ENCODE results near the gene ARHGAP10.
"Not testable (repeated sequence)": the region's sequence is repeated elsewhere in the genome, so short reads cannot be mapped to it uniquely, and the experiment has no call there.

The ARHGAP10 gene

DNA sequence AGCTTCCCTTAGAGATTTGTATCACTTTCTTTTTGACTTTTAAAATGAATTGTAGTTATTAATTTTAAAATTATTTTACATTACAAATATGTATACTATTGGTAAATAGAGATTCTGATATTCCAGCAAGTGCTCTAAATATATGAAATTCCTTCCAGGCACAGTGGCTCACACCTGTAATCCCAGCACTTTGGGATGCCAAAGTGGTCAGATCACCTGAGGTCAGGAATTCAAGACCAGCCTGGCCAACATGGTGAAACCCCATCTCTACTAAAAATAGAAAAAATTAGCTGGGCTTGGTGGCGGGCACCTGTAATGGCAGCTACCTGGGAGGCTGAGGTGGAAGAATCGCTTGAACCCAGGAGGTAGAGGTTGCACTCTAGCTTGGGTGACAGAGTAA, 180.2 kb downstream of the ARHGAP10 start:
- DNase-seq (ENCODE audit: low spot score), result not testable (repeated sequence)

DNA sequence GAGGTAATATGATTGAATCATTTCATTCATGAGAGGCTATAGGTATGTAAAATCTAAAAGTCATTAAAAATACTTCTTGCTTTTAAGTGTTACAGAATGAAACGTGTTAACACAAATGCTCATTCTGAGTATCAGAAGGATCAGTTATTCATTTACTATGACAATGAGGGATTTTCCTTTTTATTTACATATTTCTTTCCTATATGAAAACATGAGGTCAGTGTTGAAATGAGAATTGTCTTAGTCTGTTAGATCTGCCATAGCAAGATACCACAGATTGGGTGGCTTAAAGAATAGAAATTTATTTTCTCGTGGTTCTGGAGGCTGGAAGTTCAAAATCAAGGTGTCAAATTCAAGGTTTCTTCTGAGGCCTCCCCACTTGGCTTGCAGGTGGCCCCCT, 181.2 kb downstream of the ARHGAP10 start:
- DNase-seq (ENCODE audit: low spot score), result no peak

DNA sequence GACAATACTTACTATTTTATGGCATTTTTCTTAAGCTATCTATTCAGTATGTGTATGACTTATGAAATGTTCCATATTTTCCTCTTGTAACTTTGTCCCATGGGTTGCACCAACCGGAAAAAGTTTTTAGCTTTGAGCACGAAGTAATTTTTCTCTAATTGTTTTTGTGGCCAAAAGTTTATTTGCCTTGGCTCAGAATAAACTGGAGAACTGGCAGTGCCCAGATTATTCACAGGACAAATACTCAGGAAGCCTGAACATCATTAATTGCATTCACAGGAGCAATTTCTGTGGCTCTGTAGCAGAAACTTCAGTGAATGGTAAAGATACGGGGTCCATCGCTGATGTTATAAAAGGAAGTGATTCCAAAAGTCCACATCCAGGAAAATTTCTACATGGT, 184.5 kb downstream of the ARHGAP10 start:
- no peak for DNase-seq (ENCODE audit: low spot score)

DNA sequence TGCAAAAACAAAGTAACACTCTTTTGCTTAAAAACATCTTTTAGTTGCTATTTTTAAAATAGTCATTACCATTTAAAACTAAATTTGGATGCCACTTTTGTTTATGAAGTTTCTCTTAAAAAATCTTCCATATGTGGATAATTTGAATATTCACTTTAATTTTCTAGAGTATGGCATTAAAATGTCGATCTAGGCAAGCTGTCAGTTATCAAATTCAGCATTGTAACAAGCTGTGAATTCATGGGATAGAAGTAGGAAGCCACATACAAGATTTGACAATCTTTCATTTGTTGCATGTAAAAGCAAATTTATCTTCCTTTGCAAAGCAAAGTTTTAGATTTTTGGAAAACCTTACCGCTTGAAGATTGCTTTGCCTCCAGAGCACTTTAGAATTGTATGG, 191.5 kb downstream of the ARHGAP10 start:
- DNase-seq (ENCODE audit: low spot score), result no peak

DNA sequence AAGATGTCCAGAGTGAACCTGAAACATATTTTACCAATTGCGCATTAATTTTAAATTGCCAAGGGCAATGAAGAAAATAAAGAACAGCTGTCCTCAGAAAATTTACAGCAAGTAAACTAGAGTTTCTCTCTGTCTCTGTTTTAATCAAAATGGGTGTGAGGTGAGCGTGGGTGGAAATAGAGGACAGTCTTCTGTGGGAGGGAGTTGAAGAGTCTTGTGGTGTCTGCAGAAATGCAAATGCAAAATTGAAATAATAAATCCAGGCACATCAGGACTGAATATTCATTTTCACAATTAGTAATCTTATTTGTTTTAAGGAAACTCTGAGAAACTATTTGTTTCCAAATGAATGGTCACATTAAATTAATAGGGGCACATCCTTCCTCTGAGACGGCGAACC, 192.0 kb downstream of the ARHGAP10 start:
- DNase-seq (ENCODE audit: low spot score), result no peak

DNA sequence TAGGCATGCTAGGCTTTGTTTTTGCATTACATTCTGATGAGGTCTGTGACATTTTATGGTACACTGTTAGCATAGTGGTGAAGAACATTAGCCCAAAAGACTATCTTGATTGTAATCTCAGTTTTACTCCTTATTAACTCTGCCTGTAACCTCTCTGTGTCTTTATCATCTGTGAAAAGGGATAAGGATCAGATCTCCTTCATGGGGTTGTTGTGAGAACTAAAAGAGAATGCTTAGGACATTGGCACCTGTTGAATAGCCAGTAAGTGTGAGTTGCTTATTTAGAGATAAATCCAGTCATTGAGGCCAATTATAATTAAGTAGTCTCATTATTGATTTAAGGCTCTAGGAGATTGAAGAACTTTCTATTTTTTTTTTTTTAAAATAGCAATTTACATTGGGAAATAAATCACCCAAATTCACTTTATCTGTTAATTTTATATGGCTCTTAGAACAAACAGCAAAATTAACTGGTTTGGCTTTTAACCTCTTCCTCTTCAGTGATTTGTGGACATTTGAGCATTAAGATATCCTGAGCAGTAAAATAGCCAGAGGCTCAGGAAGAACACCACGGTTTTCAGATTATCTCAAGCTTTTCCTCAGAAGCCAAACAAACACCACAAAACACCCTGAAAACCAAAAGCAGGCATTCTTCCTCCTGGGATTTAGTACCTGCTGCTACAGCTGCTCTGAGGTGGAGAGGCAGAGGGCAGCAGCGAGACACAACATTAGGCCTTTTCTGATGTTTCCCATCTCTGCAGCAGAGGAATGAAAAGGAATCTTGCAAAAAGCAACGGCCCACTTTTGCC, 192.9 kb downstream of the ARHGAP10 start:
- DNase-seq (ENCODE audit: low spot score), result no peak

DNA sequence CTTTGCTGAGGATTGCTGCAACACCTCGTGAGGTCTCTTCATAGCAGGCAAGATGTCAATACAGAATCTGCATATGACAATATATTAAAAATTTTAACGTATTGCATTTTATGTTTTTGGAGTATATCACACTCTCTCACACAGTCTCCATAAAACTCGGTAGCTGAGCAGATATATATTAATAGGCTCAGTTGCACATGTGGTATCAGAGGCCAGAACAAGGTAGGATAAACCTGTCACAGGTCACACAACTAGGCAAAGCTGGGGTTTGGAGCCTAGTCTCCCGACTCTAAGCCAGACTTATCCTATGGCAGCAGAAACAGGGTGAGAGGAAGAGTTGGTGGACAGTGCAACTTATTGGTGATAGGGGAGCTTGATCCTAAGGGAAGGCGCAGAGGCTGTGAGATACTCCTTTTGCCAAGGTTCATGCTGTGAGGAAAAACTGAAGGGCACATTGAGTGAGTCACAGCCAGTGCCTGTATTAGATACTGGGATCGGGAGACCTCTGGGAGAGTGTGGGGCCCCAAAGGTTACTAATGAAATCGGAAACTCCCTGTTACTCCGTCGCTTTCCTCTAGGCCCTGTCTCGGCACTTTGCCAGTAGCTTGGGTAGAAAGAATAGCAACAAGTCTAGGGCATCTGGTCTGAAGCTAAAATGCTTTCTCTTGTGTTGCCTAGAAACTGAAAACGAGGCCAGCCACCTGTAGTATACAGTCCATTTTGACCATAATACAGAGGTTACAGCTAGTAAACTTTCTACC, 195.7 kb downstream of the ARHGAP10 start:
- no peak for DNase-seq (ENCODE audit: low spot score)

DNA sequence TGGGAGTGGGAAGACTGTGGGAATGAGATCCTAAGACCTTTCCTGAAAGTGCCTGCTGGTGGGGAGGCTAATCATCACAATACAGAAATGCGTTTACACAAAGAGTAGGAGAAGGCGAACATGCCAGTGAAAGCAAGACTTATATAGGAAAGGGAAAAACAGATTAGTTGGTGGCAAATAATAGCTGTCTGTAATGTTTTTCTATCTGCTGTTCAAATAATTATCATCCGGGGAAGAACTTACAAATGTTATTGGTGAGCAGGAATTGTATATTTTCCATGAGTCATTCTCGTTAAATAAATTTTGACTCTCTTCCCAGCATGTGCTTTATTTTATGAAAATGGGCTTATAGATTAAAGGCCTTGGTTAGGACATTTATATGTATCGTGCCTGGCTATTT, 196.5 kb downstream of the ARHGAP10 start:
- DNase-seq (ENCODE audit: low spot score), result no peak

DNA sequence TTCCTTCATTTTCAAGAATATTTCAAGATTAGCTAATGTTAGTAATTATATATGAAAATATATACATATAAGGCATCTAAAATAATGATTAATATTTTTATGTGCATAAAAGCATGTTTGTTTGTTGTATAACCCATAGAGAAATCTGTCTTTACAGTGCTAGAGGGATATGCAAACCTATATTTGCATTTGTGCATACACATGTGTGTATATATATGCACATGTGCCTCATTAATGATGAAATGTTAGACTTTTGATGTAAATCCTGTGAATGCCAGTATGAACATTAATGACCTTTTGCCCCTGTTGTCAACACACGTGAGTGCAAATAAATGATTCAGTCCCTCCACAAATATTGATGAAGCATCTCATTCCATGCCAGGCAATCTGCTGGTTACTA, 197.9 kb downstream of the ARHGAP10 start:
- no peak for DNase-seq (ENCODE audit: low spot score)

DNA sequence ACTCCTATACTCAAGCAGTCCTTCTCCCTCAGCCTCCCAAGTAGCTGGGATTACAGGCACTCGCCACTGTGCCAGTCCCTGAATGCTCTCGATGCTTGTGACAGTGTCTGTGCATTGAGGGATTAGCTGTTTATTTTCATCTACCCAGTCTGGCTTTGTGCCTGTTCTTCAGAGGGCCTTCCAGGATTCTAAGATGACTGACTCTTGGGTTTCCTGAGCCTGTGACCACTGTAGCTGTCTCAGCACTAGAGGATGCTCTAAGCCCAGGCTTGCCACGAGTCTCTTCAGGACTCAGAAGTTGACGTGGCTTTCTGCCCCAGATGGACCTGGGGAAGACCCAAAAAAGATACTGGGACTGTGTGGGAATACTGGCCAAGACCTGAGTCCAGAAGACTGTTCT, 201.4 kb downstream of the ARHGAP10 start:
- DNase-seq (ENCODE audit: low spot score), result no peak

DNA sequence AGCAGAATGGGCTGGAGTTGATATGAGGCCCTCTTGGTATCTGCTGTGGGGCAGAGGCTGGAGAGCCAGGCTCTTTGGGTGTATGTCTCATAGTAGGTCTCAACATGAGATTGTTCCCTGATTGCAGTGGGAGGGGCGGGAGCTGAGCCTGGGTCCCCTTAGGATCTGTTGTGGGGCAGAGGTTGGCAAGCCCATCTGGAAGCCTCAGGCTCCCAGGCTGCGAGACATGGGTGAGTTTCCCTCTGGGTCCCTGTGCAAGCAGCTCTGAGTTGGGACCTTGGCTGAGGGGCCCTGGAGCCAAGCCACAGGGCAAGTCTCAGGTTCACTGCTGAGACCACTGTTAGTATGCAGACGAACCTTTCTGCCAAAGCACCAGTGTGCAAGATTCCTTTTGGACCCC, 201.9 kb downstream of the ARHGAP10 start:
- DNase-seq (ENCODE audit: low spot score), result no peak

DNA sequence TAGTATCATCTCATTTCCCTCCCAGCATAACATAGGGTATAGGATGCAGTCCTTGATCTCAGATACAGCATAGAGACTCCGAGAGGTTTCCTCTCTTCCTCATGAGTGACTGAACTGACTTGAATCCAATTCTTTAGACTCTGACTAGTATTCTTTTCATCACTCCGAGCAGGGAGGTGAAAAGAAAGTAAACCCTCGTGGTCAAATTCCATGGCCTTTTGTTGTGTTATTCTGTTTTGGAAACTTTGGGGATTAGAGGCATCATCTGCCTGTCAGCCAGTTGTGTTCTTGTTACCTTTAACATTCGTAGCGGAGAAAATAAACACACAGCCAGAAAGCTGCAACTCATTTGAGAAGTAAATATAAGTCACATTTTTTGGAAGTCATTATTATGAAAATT, 206.6 kb downstream of the ARHGAP10 start:
- DNase-seq (ENCODE audit: low spot score), result no peak

DNA sequence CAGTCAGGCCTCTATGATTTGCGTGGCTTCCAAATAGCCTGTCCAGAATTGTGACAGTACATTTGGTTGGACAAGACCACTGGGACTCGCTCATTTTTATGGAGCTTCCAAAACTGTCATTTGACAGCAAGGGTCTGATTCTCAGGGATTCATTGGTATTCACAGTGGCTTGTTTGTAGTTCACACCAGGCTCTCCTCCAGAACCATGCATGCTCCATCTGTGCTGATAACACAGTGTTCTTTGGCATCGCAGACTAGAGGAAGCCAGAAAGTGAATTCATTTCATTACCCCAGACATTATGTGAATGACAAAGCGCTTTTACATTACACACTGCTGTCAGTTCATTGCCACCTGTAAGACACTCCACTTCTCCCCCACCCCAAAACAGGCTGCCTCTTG, 208.3 kb downstream of the ARHGAP10 start:
- no peak for DNase-seq (ENCODE audit: low spot score)

DNA sequence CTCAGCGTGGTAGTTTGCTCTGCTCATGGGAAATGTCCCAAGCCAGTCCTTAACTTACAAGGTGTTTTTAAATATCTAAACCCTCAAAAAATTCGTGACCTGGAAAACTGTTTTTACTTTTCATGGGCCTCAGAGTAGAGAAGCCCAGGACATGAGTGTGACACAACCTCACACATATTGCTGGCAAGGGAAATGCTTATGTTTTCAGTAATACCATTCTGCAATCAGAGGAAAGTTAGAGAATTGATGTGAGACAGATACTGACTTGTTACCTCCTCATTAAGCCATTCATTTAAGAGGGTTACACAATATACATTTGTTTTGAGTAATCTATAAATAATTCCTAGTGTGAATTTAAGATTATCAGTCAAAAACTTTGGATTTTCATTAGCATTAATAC, 209.5 kb downstream of the ARHGAP10 start:
- DNase-seq (ENCODE audit: low spot score), result no peak

DNA sequence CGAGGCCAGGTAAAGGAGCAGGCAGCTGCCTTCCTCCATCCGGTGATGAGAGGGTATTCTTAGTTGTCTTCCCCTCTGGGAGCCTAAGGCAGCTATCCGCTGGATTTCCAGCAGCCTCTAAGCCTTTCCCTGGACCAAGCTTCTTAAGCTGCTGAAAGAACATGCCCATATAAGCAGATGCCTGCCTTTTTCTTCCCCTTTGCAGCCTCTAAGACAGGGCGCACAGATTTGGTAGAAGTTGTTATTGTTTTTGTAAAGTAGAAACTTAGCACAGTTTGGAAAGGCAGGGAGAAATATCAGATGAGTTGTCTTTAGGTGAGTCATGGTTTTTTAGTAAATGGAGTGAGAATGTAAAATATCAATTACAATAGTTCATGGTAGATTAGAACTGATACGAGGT, 210.8 kb downstream of the ARHGAP10 start:
- no peak for DNase-seq (ENCODE audit: low spot score)

DNA sequence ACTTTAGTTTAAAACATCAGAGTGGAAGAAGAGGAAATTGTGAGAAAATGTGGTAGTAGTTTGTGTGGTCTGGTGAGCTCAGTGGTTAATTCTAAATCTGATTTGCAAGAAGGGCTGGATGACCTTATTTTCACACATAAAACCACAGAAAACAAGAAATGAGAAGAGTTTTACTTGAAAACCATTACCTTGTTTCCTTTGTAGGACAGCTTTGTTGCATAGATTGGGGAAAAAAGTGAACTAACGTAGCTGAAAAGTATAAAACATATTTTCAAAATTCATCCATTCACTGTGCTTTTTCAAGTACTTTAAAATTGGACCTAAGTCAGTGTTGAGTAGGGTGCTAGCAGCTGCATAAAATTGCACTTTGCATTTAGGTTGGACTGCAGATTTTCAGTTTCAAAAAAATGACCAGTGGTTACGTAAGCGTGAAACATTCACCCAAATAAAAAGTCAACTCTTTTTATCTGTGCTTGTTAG, 211.3 kb downstream of the ARHGAP10 start:
- no peak for DNase-seq (ENCODE audit: low spot score)

DNA sequence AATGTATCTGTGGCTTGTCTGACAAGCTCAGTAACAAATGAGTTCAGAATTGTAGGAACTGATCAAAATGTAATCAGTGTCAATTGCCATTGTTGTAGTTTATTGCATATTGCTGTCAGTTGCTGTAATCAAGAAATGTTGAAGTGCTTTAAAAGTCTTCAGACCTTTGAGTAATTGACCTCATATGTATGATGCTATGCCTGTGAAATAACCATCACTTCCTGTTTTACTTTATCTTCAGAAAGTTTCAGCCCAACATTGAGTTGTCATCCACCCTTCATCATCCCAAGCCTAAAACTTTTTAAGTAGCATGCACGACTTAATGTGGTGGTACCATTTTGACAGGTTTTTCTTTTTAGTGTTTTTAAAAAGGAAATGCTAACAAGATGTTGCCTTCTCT, 212.4 kb downstream of the ARHGAP10 start:
- DNase-seq (ENCODE audit: low spot score), result no peak

DNA sequence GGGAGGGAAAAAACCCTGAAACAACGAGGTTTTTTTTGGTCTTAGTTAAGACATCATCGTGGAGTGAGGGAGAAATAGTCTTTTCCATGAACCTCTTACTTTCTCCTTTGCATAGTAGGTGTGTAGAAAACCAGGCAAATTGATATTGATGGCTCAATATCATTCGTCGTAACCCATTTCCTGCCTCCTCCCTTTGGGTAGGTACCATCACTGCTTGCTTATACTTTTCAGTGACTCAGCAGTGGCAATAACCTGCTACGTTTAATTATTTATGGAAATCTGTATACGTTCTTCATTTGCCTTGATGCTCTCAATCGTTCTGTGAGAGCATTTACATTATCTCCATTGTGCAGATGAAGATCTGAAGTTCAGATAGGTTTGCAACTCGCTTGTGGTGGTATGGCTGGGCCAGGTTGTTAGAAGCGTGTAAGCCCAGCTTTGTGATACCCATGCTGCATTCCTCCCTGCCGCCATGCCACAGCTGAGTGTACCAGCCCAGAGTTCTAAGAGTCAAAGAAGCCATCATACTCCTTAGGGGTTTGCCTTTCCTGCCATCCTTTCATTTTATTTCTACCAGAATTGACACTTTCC, 212.9 kb downstream of the ARHGAP10 start:
- DNase-seq (ENCODE audit: low spot score), result no peak

DNA sequence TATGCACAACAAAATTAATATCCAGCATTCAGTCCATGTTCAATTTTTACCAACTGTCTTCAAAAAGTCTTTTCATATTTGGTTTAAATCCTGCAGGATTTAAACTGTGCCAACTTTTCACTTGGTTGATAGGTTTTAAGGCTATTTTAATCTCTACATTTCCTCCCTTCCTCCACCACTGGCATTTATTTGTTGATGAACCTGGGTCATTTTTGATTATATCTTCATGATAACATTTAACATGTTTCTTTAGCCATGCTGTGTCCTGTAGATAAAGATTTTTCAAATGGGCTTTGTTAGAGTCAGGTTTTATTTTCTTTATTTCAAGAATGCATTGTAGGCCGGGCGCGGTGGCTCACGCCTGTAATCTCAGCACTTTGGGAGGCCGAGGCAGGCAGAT, 216.4 kb downstream of the ARHGAP10 start:
- no peak for DNase-seq (ENCODE audit: low spot score)

DNA sequence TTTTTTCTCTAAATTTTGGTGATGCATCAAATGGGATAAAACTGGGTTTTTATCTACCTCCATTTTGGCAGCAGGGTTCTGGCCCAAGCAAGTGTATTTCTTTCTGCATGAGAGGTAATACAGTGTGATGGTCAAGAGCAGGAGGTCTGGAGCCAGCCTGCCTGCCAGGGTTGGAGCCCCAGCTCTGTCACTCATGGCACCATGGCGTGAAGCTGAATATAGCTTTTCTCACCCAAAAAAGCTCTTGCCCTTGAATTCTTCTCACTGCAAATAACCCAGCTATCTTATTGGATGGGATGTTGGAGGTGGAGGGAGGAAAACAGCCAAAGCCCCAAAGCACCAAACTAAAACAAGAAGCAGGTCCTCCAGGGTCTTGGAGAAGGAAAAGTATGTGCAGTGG, 218.4 kb downstream of the ARHGAP10 start:
- DNase-seq (ENCODE audit: low spot score), result no peak

DNA sequence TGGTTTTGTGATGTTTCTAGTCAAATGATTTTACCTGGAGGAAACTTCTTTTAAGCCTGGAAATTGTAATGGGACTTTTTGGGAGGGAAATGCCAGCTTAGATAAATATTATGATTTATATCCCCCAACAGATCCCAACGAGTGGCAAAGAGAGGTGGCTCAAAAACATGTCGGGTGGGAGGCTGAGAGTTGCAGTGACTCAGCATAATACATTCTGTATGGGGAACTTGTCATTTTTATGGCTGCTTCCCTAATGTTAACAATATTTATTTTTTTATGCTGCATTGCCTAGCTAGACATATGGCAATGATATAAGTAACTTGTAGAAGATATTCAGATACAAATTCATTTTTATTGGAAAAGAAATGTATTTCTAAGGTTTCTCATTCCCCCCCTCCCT, 219.0 kb downstream of the ARHGAP10 start:
- DNase-seq (ENCODE audit: low spot score), result no peak

DNA sequence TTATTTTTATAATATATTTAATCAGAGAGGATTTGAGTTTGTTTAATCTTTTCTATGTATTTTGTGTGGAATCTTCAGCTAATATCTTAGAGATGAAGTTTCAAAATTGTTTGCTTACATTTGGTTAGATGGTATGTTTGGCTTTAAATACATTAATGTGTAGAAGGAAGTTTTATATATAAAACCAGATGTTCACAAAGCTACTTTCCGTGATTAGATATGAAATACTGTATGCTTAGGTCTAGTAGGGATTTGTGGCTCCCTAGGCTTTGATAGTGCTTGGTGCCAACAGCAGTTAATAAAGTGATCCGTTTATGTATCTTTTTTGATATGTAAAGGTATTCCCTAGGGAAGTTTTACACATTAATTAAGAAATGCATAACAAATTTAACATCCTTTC, 223.0 kb downstream of the ARHGAP10 start:
- DNase-seq (ENCODE audit: low spot score), result no peak

Data from left forelimb (tissue), 1 donor.